HEK293T (cell line): Measurements from ENCODE around the gene ATMIN.

Experiments used
- CTCF ChIA-PET: fragments of 350-600 bp; formaldehyde crosslinking; extraction: SDS; loops from one replicate; lab custom pipeline; 2021; ENCODE audit warnings: antibody characterized with exemption, inconsistent platforms; lab: Yijun Ruan, JAX
- POLR2A ChIA-PET: fragments of 350-600 bp; formaldehyde crosslinking; extraction: SDS; loops from one replicate; lab custom pipeline; 2020; ENCODE audit warnings: antibody characterized with exemption, inconsistent platforms; lab: Yijun Ruan, JAX
- DNase-seq: peaks from one replicate; pipeline ENCODE4 v3.0.0; 2012; ENCODE audit warnings: mixed read lengths; ENCODE audit errors: extremely low spot score
- ARNT ChIP-seq: fragments of 450-650 bp; IDR thresholded peaks from 2 replicates; pipeline ENCODE4 v1.6.1; 2017; ENCODE audit warnings: mild to moderate bottlenecking
- BHLHE40 ChIP-seq: fragments of 450-650 bp; IDR thresholded peaks from 2 replicates; pipeline ENCODE4 v1.6.1; 2016; ENCODE audit warnings: mild to moderate bottlenecking, moderate library complexity, borderline replicate concordance
- CTBP1 ChIP-seq: fragments of 450-650 bp; IDR thresholded peaks from 2 replicates; pipeline ENCODE4 v1.6.1; 2016; ENCODE audit warnings: borderline replicate concordance
- ELF4 ChIP-seq: fragments of 450-650 bp; IDR thresholded peaks from 2 replicates; pipeline ENCODE4 v1.6.1; 2017; ENCODE audit warnings: antibody characterized with exemption
- FOXA1 ChIP-seq: fragments of 450-650 bp; IDR thresholded peaks from 2 replicates; pipeline ENCODE4 v1.6.1; 2016; ENCODE audit warnings: mild to moderate bottlenecking
- FOXK2 ChIP-seq: fragments of 450-650 bp; IDR thresholded peaks from 2 replicates; pipeline ENCODE4 v1.6.1; 2016; ENCODE audit warnings: mild to moderate bottlenecking
- FOXM1 ChIP-seq: fragments of 450-650 bp; IDR thresholded peaks from 2 replicates; pipeline ENCODE4 v1.6.1; 2017; ENCODE audit warnings: mild to moderate bottlenecking, borderline replicate concordance
- HDGF ChIP-seq: fragments of 450-650 bp; IDR thresholded peaks from 2 replicates; pipeline ENCODE4 v1.6.1; 2017; ENCODE audit warnings: antibody characterized with exemption, borderline replicate concordance
- L3MBTL2 ChIP-seq: fragments of 450-650 bp; conservative IDR thresholded peaks from 2 replicates; pipeline ENCODE4 v1.6.1; 2016; ENCODE audit warnings: mild to moderate bottlenecking
- LEF1 ChIP-seq: fragments of 450-650 bp; IDR thresholded peaks from 2 replicates; pipeline ENCODE4 v1.6.1; 2017; ENCODE audit warnings: mild to moderate bottlenecking, borderline replicate concordance
- NFRKB ChIP-seq: fragments of 450-650 bp; IDR thresholded peaks from 2 replicates; pipeline ENCODE4 v1.6.1; 2016; ENCODE audit warnings: mild to moderate bottlenecking, moderate library complexity
- PKNOX1 ChIP-seq: fragments of 450-650 bp; IDR thresholded peaks from 2 replicates; pipeline ENCODE4 v1.6.1; 2016
- SP1 ChIP-seq: fragments of 450-650 bp; IDR thresholded peaks from 2 replicates; pipeline ENCODE4 v1.6.1; 2017
- SUZ12 ChIP-seq: fragments of 450-650 bp; IDR thresholded peaks from 2 replicates; pipeline ENCODE4 v1.6.1; 2016; ENCODE audit warnings: mild to moderate bottlenecking
- TARDBP ChIP-seq: fragments of 450-650 bp; IDR thresholded peaks from 2 replicates; pipeline ENCODE4 v1.6.1; 2016
- ZNF384 ChIP-seq: fragments of 450-650 bp; IDR thresholded peaks from 2 replicates; pipeline ENCODE4 v1.6.1; 2016

Gene ATMIN

GRCh38 chr16:80992676-80993293 is 42.9 kb upstream of the ATMIN start:
- no peak for DNase-seq
- ChIA-PET CTCF (interaction anchor here (1.9 kb wide), 1 partner anchor 12 kb away, joined by 7 read pairs; no protein-coding TSS in a partner anchor), POLR2A (interaction anchor here (0.9 kb wide), 2 partner anchors 14 to 84 kb away, joined by 3 to 4 read pairs; partner anchors contain the start of genes C16orf46, CENPN and CMC2)
- TF ChIP-seq FOXA1 = no peak
- no peak; the same call in 1 of the 2 replicates for TF ChIP-seq ZNF384
- no peak for TF ChIP-seq SUZ12
- TF ChIP-seq FOXK2 = no peak
- no peak for TF ChIP-seq TARDBP
- TF ChIP-seq ELF4 = no peak
- TF ChIP-seq L3MBTL2 = no peak
- no peak for TF ChIP-seq FOXM1
- TF ChIP-seq CTBP1 = no peak
- no peak for TF ChIP-seq ARNT
- TF ChIP-seq BHLHE40 = no peak
- no peak for TF ChIP-seq NFRKB
- TF ChIP-seq HDGF = no peak

GRCh38 chr16:80993307-80993706 is 42.3 kb upstream of the ATMIN start:
- no peak for DNase-seq
- TF ChIP-seq BHLHE40 (no peak), ELF4 (no peak), ZNF384 (no peak), NFRKB (no peak), PKNOX1 (no peak), SUZ12 (no peak)
- CTCF ChIA-PET = interaction anchor here (1.4 to 1.9 kb wide), 2 partner anchors 12 to 18 kb away, joined by 4 to 7 read pairs; no protein-coding TSS in a partner anchor
- POLR2A ChIA-PET = interaction anchor here (0.9 kb wide), 2 partner anchors 14 to 84 kb away, joined by 3 to 4 read pairs; partner anchors contain the start of genes C16orf46, CENPN and CMC2

DNA sequence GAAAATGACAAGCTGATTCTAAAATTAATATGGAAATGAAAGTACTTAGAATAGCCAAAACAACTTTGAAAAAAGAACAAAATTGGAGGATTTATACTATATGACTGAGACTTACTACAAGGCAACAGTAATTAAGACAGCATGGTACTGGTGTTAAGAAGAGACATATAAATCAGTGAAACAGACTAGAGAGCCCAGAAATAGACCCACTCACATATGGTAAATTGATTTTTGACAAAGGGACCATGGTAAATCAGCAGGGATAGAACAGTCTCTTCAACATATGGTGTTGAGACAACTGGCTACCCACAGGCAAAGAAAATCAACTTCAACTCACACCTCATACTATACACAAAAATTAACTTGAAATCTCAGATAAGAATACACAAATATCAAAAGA is 41.8 kb upstream of the ATMIN start:
- DNase-seq = no peak
- ChIA-PET CTCF (interaction anchor here (1.4 to 1.9 kb wide), 2 partner anchors 11 to 19 kb away, joined by 4 to 7 read pairs; no protein-coding TSS in a partner anchor), POLR2A (interaction anchor here (0.9 kb wide), 1 partner anchor 83 kb away, joined by 3 read pairs; the partner anchor contains the start of gene C16orf46)
- no peak for TF ChIP-seq L3MBTL2
- TF ChIP-seq PKNOX1 = no peak
- TF ChIP-seq FOXA1 = no peak
- no peak for TF ChIP-seq SUZ12
- no peak for TF ChIP-seq ELF4
- TF ChIP-seq CTBP1 = no peak
- no peak for TF ChIP-seq NFRKB
- no peak for TF ChIP-seq FOXK2
- no peak for TF ChIP-seq FOXM1

DNA sequence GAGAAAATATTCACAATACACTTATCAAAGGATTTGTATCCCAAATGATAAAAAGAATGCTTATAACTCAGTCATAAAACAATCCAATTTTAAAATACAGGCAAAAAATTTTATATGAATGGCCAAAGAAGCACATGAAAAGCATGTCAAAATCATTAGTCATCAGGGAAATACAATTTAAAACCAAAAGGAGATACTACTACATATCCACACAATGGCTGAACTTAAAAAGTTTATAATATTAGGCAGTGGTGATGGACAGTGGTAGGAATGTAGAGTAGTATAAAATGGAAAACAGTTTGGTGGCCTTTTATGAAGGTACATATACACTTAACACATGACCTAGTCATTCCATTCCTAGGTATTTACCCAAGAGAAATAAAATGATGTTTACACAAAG is 41.2 kb upstream of the ATMIN start:
- POLR2A ChIA-PET = no interaction called here
- DNase-seq = no peak

DNA sequence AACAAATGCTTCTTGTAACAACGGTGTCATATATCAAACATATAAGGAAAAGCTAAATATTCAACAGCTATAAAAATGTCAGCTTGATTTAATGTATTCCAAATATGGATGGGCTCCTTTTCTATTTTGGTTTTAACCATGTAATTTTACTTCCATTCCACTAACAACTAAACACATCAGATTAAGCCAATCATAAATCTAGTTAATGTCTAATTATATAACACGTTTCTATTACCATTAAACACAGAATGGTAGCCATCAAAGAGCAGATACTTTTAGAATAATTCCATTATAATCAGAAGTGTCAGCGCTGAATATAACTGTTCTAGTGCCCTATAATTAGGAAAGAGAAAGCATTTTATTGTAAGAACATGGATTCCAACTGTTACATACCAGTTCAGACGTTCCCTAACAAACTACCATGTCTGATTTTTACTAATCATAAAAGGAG is 38.9 kb upstream of the ATMIN start:
- TF ChIP-seq HDGF = no peak
- TF ChIP-seq CTBP1 = peak; percentile 71; the same call in 1 of the 2 replicates
- no peak for TF ChIP-seq FOXK2
- TF ChIP-seq PKNOX1 = peak; percentile 97
- 0 out of 2 replicates have a peak, but pooled peaks have one; percentile 16 for TF ChIP-seq FOXA1
- TF ChIP-seq L3MBTL2 = no peak
- TF ChIP-seq FOXM1 = no peak
- no peak for TF ChIP-seq ZNF384
- no peak for TF ChIP-seq ELF4
- TF ChIP-seq NFRKB = no peak
- TF ChIP-seq SP1 = no peak
- ChIA-PET POLR2A (interaction anchor here (2.5 kb wide), 1 partner anchor 10 kb away, joined by 10 read pairs; the partner anchor contains the start of genes CENPN and CMC2), CTCF (no interaction called here)
- DNase-seq = no peak

More for the DNA sequence above, 41.2 kb upstream of the ATMIN start:
- CTCF ChIA-PET = interaction anchor here (1.4 kb wide), 1 partner anchor 20 kb away, joined by 4 read pairs; no protein-coding TSS in a partner anchor
- TF ChIP-seq ZNF384 (no peak), NFRKB (no peak), CTBP1 (no peak), ELF4 (no peak), SUZ12 (no peak), ARNT (no peak), PKNOX1 (no peak), FOXA1 (no peak), TARDBP (no peak), FOXK2 (no peak), HDGF (no peak), SP1 (no peak), LEF1 (no peak), BHLHE40 (no peak), L3MBTL2 (no peak), FOXM1 (no peak)
